ENCODE measurements around the gene NOS1AP. TPM values are rescaled to one million over a fixed set of nuclear protein-coding genes. Genes with fewer than 3 reads are reported as not detected.

Gene NOS1AP
- polyA plus RNA-seq, 1 of the 3 experiments (the other 2 are of a cell fraction), result 0.03 TPM

GRCh38 chr1:162088281-162088969, 18.9 kb downstream of the NOS1AP start (continued):
- TF ChIP-seq USF1 (IDR thresholded peaks at IDR 0.05; ENCODE audit: borderline replicate concordance, low read depth) (no peak), YY1 (IDR thresholded peaks at IDR 0.05; ENCODE audit: low read depth) (no peak), SIN3A (IDR thresholded peaks at IDR 0.05; ENCODE audit: borderline replicate concordance, low read depth, low read length) (no peak), POLR2AphosphoS5 (IDR thresholded peaks at IDR 0.05; ENCODE audit: low read depth, low read length) (no peak), GATA2 (CRISPR knock-in tag; IDR thresholded peaks at IDR 0.05) (no peak), MEF2A (IDR thresholded peaks at IDR 0.05; ENCODE audit: borderline replicate concordance, low read depth) (no peak), TAF1 (IDR thresholded peaks at IDR 0.05; ENCODE audit: borderline replicate concordance, low read depth, low read length) (no peak), CTCF (IDR thresholded peaks at IDR 0.05) (no peak), GABPA (IDR thresholded peaks at IDR 0.05; ENCODE audit: low read depth) (no peak), USF2 (IDR thresholded peaks at IDR 0.05; ENCODE audit: borderline replicate concordance, low read depth, low read length) (no peak), ELF1 (IDR thresholded peaks at IDR 0.05) (no peak)

- CTCF ChIA-PET, result no interaction called here
- TF ChIP-seq USF2 (IDR thresholded peaks at IDR 0.05; ENCODE audit: borderline replicate concordance, low read depth, low read length), result no peak
- no peak for TF ChIP-seq ZBTB33 (IDR thresholded peaks at IDR 0.05; ENCODE audit: borderline replicate concordance, low read depth)
- no peak for TF ChIP-seq REST (IDR thresholded peaks at IDR 0.05; ENCODE audit: low read depth, low read length)
- no peak for TF ChIP-seq CTCF (IDR thresholded peaks at IDR 0.05)
- no peak for TF ChIP-seq SIN3A (IDR thresholded peaks at IDR 0.05; ENCODE audit: borderline replicate concordance, low read depth, low read length)
- TF ChIP-seq GABPA (IDR thresholded peaks at IDR 0.05; ENCODE audit: low read depth), result no peak
- no peak for TF ChIP-seq TCF12 (IDR thresholded peaks at IDR 0.05)
- no peak for TF ChIP-seq EZH2phosphoT487 (IDR thresholded peaks at IDR 0.05; ENCODE audit: borderline replicate concordance, low read depth)
- no peak for TF ChIP-seq MXI1 (IDR thresholded peaks at IDR 0.05; ENCODE audit: low read depth, low read length)
- TF ChIP-seq NFIC (IDR thresholded peaks at IDR 0.05; ENCODE audit: borderline replicate concordance), result no peak
- no peak for TF ChIP-seq YY1 (IDR thresholded peaks at IDR 0.05; ENCODE audit: low read depth)
These were observed 20.3 kb downstream of the NOS1AP start for GRCh38 chr1:162089748-162090147.

More at GRCh38 chr1:162089748-162090147, 20.3 kb downstream of the NOS1AP start:
- H2AFZ ChIP-seq (ENCODE audit: low read depth), result no peak overlapping the region
- no peaks in the 10 kb centered on the region; a peak in 1 of 4 replicates for H3K4me1 ChIP-seq (ENCODE audit: control insufficient read depth in 1 of 2, insufficient read depth in 2 of 2, low read depth in 1 of 2, low read length in 1 of 2)
- no peaks in the 10 kb centered on the region for H3K9me3 ChIP-seq
- H3K9ac ChIP-seq, result no peak overlapping the region
- H3K36me3 ChIP-seq (replicated peaks in 1 of 2; ENCODE audit: control insufficient read depth in 1 of 2, insufficient read depth in 2 of 2, low read length in 1 of 2), result no peaks in the 10 kb centered on the region
- no peaks in the 10 kb centered on the region for H3K79me2 ChIP-seq (ENCODE audit: insufficient read depth)
- no peak for DNase-seq
- H3K27ac ChIP-seq (ENCODE audit: low read depth in 2 of 2, low read length in 1 of 2), result no peak overlapping the region
- POLR2A ChIA-PET, result no interaction called here
- no peak overlapping the region for H3K4me2 ChIP-seq
- 17% methylated on average over 2 of the region's 2 CpGs for WGBS (ENCODE audit: low lambda C conversion rate)
- H3F3A ChIP-seq (replicated peaks; ENCODE audit: insufficient read depth), result no peaks in the 10 kb centered on the region
- no peaks in the 10 kb centered on the region for H3K9me2 ChIP-seq
- no peak overlapping the region for H3K4me3 ChIP-seq (ENCODE audit: low read depth in 2 of 2, low read length in 1 of 2)
- no peaks in the 10 kb centered on the region for H4K20me1 ChIP-seq (ENCODE audit: insufficient read depth)
- no peaks in the 10 kb centered on the region for H3K27me3 ChIP-seq (ENCODE audit: insufficient read depth)

All from SK-N-SH (cell line).